Ammon's horn (tissue), 1 donor: ENCODE data around the gene FTO.
A peak's percentile ranks its signal among the peaks of the same experiment; 100 is the strongest.

Experiments
- DNase-seq: peaks from one replicate; pipeline ENCODE4 v3.0.0-alpha.2; 2016; ENCODE audit warnings: low spot score

Gene FTO

DNA sequence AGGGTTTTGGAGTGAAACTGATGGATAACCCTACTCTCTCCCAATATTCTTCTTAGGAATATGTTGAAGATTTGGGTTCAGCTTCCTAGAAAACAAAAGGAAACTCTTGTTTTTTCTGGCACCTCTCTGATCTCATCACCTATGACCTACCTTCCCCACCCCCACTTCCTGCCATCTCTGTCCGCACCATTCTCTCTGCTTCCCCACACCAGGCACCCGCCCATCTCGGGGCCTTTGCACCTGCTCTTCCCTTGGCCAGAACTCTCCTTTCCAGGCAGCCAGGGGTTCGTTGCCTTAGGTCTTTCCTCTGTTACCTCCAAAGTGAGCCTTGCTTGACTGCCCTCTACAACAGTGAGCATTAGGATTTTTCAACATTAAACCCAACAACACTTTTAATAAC, 423.0 kb downstream of the FTO start:
- DNase-seq: no peak

GRCh38 chr16:54128629-54129234, 424.8 kb downstream of the FTO start:
- peak; percentile 45 for DNase-seq

DNA sequence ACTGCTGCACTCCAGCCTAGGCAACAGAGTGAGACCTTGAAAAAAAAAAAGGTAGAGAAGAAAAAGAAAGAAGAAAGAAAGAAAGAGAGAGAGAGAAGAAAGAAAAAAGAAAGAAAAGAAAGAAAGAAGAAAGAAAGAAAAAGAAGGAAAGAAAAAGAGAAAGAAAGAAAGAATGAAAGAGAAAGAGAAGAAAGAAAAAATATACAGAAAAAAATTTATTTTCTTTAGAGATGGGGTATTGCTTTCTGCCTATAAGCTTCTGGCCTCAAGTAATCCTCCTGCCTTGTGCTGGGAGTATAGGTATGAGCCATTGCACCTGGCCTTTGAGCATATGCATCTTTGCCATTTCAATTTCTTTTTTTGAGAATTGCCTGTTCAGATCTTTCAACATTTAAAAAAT, 425.9 kb downstream of the FTO start:
- no peak for DNase-seq

DNA sequence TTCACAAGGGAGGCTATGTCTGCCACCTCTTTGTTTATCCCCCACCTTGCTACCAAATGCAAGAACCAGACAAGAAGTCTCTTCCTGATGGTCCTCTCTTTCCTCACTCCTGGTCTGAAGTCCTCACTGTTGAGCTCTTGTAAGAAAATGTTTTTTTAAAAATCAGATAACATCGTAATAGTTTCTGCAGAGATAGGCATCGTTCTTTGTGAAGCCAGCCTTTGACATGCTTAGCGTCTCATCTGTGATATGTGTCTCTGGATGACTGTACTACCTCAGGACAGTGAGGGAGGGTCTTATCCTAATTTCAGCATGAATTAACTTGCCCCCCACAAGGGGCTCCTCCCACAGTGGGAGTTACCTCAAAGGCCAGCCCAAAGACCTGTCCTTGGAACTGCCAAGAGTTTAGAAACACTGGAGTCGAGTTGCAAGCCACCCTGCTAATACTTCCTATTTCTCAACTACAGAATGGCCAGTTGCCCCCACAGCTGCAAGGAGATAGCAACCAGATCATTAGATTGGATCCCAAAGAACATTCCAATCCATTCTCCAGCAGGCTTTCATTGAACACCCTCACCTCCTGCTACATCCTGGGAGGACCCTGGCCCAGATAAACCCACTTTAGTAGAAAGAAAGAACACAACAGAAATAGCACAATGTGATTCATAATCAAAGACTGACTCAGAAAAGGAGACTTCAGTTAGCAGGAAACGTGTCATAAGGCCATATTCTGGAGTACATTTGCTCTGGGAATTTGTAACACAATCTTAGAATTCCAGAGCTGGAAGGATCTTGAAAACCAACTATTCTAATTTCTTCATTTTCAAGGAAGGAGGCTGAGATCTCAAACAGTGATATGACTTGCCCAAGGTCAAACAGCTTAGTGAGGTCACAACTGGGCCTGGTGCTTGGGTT, 431.7 kb downstream of the FTO start:
- DNase-seq: no peak

- no peak for DNase-seq
Measured at GRCh38 chr16:54136276-54136625, 432.3 kb downstream of the FTO start.

GRCh38 chr16:54140057-54140787, 436.3 kb downstream of the FTO start:
- no peak for DNase-seq

GRCh38 chr16:54140788-54141136, 436.8 kb downstream of the FTO start:
- no peak for DNase-seq

DNA sequence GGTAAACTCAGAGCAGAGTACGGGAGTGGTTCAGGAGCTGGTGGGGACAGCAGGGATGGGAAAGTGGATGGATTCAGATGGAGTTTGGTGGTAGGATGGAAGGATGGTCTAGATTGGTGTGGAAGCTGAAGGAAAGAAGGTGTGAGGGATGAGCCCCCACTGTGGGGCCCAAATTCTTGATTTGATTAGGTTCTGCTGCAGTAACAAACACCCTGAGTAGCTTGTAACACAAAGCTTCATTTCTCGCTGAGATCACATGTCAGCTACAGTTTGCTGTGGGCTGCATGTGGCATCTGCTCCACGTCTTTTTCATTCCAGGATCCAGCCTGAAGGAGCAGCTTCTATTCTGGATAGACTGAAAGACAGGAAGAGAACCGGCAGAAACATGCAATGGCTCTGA, 438.8 kb downstream of the FTO start:
- DNase-seq: no peak

GRCh38 chr16:54143410-54143809, 439.5 kb downstream of the FTO start:
- no peak for DNase-seq

DNA sequence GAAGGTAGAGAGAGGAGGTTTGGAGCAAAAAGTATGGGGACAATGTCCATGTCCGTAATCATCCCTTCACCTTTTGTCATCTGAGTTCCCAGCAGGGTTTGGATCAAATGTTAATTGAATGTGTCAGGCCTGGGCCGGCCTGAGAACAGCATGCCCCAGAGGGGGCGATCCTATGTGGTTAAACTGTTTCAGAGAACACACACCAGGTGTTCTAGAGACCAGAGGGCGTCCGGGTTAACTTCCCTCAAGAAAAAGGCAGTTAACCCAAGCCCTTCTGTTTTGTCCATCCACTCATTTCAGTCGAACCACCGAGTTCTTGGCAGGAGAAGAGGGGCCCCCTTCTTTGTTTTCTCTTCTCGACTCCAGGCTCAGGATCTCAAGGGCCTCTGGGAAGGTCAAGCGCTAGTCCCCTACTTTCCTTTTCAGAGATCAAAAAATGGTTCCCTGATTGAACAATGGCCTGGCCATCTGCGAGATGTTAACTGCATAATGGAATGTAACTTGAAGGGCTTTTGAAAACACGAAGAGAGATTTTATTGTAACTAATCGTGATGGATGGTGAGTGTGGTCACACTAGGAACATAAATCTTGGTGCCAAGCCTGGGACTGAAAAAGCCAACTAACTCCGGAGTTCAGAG, 440.1 kb downstream of the FTO start:
- no peak for DNase-seq

DNA sequence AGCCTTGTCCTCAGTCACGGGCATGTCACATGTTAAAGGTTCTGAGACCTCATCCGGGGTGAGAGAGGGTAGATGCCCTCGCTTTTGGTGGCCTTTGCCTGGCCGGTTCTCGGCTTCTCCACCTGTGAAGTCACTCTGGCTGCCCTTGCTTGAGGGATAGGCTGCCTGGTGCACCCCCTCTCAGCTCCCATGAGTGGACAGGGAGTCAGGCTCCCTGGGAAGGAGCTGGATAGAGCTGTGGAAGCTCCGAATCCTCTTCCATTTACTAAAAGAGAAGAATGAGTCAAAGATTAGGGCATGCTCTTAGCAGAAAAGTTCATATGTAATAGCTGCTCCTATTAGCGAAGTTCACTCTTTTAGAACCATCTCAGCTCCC, 440.6 kb downstream of the FTO start:
- no peak for DNase-seq

DNA sequence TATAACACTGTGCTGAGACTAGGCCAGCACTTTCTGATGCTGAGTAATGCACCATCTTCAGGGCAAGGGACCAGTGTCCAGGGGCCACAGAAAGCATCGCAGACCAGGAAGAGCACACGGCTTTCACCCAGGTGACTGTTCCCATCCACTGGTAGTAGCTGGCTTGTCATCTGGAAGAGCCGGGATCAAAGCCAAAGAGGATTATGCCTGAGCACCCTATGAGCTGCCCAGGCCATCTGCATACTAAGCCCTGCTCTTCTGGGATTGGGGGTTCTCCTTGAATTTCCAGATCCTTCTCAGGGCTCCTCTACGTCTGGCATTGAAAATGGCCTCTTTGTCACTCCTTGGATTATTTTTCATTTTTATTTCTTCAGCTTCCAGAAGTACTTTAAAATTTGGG, 441.9 kb downstream of the FTO start:
- no peak for DNase-seq

DNA sequence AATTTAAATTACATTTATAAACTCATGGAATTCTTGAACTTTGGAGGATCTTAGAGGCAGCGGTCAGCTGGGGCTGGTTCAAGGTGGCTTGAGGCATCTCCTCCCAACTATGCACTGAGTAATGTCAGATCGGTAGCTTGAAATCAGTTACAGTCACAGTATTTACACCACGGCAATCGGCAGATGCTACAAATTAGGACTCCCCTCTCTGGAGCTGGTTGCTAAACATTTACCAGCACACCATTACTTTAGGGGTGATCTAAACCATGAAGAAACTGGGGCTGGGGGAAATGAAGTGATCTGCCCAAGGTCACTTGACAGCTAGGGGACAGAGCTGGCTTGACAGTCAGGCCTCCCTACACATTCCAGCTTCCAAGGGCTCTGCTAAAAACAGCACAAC, 445.0 kb downstream of the FTO start:
- DNase-seq: no peak

GRCh38 chr16:54150861-54151260, 446.9 kb downstream of the FTO start:
- no peak for DNase-seq

DNA sequence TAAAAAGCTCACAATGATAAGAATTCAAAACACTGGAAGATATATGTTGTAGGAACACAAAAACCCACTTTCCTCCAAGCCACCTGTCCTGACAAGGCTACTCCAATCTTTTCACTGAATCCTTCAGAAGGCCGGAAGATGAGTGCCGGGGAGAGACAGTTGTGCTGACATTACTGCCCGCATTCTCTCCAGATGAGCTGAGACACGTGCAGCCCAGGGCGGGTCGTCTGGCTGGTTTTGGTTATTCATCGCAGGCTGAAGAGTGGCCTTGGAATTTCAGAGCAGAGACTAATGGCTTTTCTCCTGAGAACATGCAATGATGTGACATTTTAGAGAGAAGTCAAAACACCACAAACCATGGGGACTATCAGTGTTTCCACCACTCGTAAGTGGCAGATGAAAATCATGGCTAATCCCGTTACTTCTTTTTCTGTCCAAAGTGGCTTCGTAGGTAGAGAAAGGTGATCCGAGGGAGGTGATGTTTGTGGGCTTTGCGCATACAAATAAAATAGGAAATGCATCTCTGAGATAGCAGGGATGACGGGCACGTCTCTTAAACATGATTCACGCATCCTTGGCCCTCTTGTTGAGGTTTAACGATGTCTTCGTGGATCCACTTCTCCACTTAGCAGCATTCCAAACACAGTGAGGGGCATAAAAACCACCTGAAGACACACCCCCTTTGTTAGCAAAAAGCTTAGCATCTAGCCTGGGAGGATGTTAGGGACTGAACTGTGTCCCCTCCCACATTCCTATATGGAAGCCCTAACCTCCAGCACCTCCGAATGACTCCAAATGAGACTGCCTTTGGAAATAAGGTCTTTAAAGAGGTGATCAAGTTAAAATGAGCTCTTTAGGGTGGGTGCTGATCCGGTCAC, 448.6 kb downstream of the FTO start:
- no peak for DNase-seq

- no peak for DNase-seq
Measured at GRCh38 chr16:54153240-54153934, 449.4 kb downstream of the FTO start.

DNA sequence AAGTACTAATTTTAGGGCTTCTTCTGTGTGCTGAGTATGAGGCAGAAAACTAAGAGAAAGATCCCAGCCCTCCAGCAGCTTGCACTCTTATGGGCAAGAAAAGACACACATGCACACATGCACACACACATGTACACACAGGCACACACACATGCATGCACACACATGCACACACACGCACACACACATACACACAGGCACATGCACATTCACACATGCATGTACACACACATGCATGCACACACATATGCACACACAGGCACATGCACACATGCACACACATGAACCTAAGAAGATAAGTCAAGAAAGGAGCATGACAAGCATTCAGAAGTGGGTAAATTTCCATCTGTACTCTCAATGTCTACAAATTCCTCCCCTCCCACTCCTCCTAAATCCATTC, 452.4 kb downstream of the FTO start:
- no peak for DNase-seq

DNA sequence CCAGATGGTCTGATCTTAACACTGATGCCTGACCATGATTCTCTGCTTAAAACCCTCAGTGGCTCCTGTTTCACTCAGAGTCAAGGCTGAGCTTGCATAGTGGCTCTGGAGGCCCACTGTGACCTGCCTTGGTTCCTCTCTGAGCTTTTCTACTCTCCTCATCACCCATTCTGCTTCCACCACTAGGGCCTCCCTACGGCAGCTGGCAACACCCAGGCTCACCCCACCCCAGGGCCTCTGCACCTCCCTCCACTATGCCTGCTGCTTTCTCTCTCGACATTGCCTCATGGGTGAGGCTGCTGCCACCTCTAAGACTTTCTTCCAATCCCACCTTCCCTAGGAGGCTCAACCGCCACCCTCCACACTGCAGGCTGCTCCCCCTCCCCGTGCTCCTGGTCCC, 455.0 kb downstream of the FTO start:
- DNase-seq: no peak

GRCh38 chr16:54159490-54160080, 455.6 kb downstream of the FTO start:
- no peak for DNase-seq

DNA sequence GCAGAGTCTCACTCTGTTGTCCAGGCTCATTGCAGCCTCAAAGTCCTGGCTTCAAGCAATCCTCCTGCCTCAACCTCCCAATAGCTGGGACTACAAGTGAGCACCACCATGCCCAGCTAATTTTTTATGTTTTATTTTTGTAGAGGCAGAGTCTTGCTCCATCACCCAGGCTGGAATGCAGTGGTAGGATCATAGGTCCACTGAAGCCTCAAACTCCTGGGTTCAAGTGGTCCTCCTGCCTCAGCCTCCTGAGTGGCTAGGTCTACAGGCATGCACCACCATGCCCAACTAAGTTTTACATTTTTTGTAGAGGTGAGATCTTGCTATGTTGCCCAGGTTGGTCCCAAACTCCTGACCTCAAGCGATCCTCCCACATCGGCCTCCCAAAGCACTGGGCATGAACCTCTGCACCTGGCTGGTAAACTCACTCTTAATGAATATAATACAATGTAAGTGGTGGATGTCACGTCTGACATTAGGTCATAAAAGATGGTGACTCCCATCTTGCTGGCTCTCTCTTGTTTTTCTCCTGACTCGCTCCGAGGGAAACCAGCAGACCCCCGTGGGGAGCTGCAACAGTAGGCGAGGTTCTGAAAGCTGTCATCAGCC, 456.4 kb downstream of the FTO start:
- no peak for DNase-seq
